Measurements from ENCODE around the gene PLVAP.

DNA sequence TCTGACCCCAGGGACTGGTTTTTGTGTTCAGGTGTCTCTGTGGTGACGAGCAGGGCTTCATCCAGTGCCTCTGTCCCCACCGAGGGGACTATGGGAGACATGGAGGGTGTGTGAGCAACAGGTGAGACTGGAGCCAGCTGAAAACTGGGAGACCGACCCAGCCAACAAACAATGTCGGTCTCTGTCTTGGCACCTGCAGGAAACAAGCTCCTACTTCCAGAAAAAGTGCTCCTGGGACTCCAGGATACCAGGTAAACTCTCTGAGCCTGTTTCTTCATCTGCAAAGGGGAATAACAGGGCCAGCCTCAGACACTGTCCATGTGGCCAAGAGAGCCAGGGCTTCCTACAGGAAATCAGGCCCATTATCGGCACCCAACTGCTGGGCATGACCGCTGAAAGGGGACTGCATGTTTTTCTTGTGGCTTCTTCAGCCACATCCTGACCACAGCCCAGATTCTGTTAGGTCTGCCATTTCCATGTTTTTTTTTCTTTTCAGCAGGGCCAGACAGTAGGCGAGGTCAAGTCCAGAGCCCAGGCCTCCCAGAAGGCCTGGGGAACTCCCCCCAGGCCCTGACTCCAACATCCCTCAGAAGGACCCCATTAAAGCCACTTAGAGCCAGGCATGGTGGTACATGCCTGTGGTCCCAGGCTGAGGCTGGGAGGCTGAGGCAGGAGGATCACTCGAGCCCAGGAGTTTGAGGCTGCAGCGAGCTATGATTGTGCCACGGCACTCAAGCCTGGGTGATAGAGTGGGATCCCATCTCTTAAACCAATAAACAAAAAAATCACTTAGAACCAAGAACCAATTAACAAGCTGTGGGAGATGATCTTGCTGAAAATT is 29.1 kb upstream of the PLVAP start:
- TF ChIP-seq, protein P1, sequence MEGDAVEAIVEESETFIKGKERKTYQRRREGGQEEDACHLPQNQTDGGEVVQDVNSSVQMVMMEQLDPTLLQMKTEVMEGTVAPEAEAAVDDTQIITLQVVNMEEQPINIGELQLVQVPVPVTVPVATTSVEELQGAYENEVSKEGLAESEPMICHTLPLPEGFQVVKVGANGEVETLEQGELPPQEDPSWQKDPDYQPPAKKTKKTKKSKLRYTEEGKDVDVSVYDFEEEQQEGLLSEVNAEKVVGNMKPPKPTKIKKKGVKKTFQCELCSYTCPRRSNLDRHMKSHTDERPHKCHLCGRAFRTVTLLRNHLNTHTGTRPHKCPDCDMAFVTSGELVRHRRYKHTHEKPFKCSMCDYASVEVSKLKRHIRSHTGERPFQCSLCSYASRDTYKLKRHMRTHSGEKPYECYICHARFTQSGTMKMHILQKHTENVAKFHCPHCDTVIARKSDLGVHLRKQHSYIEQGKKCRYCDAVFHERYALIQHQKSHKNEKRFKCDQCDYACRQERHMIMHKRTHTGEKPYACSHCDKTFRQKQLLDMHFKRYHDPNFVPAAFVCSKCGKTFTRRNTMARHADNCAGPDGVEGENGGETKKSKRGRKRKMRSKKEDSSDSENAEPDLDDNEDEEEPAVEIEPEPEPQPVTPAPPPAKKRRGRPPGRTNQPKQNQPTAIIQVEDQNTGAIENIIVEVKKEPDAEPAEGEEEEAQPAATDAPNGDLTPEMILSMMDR (IDR thresholded peaks at IDR 0.05): no peak
- TF ChIP-seq POLR2A (IDR thresholded peaks at IDR 0.05): no peak
- TF ChIP-seq POLR2AphosphoS5 (IDR thresholded peaks at IDR 0.05; ENCODE audit: insufficient read depth in 1 of 2, low read depth in 1 of 2): no peak

Data from vagina (tissue), 2 donors.